Measurements from ENCODE around the gene ABHD17A.

The ABHD17A gene

GRCh38 chr19:1847348-1847683 is 38.0 kb downstream of the ABHD17A start:
- no peak for DNase-seq
- in situ Hi-C loops (cut with HindIII; ENCODE audit: low pct_ligation_motif_present, low pct_unique_long_range_greater_than_20kb, low sequenced_read_pairs): no loop called here

DNA sequence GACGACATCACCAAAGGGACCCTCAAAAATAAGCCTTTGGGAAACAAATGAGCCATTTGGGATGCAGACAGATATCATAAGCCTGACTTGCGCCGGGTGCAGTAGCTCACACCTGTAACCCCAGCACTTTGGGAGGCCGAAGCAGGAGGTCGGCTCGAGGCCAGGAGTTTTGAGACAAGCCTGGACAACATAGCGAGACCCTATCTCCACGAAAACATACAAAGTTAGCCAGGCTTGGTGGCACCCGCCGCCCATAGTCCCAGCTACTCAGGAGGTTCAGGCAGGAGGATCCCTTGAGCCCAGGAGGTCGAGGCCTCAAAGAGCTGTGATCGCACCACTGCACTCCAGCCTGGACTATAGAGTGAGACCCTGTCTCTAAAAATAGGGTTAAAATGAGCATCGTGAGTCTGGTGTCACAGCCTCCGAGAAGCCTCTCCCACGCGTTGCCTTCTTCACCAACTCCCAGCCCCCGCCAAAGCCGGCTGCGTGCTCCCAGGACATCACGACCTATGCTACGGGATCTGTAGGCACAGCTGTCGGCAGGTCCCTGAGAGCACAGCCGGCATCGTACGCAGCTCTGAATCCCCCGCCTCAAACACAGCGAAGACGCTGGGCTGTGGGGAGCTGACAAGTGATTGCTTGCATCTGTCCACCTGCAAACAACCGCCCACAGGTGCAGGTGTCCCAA is 38.6 kb downstream of the ABHD17A start:
- no peak for DNase-seq
- in situ Hi-C loops (cut with HindIII; ENCODE audit: low pct_ligation_motif_present, low pct_unique_long_range_greater_than_20kb, low sequenced_read_pairs): no loop called here

GRCh38 chr19:1845642-1846041 is 39.7 kb downstream of the ABHD17A start:
- no peak for DNase-seq

GRCh38 chr19:1845125-1845515 is 40.2 kb downstream of the ABHD17A start:
- in situ Hi-C loops (cut with HindIII; ENCODE audit: low pct_ligation_motif_present, low pct_unique_long_range_greater_than_20kb, low sequenced_read_pairs): no loop called here
- no peak for DNase-seq

More at GRCh38 chr19:1845642-1846041, 39.7 kb downstream of the ABHD17A start:
- in situ Hi-C loops (cut with HindIII; ENCODE audit: low pct_ligation_motif_present, low pct_unique_long_range_greater_than_20kb, low sequenced_read_pairs): no loop called here

DNA sequence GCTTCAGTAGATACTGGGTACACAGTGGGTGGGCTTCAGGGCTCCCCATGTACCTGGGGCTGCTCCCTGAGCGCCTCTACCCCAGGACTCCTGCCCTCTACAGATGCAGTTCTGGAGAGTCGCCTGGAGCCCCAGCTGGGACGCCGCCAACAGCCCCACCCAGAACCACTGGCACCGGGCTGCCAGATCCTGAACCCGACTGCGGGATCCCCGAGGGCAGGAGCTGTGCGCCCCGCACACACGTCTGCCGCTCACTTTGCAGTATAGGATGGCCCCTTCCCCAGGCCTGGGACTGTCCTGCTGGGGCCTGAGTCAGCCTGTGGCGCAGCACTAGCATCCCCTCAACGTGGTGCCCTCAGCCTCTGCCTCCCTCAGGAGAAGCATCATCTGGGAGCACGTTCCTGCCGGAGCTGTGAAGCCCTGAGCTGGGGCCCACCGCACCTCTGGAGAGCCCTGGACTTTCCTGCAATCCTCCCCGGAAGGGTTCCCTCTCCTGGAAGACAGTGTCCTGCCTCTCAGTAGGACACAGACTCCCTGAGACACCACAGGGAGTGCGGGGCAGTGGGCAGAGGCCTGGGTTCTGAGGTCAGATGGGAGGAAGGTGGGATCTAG is 40.7 kb downstream of the ABHD17A start:
- no peak for DNase-seq
- in situ Hi-C loops (cut with HindIII; ENCODE audit: low pct_ligation_motif_present, low pct_unique_long_range_greater_than_20kb, low sequenced_read_pairs): no loop called here

DNA sequence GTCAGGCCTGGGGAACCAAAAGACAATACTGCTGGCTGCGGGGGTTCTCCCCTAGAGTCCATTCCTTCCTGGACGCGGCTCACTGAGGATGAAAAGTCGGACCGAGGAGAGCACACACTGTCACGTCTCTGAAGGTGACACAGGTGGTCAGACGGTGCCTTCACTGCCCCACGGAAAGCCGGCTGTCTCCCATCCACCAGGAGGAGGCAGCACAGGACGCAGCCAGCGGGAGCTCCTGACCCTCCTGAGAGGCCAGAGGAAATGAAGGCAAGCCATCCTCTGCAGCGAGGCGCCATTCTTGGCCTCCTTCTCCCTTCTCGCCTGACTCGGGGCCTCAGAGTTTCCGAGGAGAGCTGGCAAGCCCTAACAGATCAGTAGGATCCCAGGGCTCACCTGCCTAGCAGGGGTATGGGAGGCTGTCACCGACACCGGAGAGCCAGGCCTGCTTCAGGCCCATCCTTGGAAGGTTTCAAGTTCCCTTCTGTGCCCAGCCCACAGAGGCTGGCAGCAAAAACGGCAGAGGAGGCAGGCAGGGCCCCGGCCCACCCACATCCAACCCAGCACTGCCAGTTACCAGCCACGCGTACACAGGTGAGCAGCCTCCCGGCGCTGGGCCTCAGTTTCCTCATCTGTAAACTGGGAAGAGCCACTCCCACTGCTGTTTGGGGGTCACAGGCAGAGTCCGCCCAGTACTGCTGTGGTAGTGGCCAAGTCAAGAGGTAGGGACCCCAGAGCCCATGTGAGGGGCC is 41.5 kb downstream of the ABHD17A start:
- in situ Hi-C loops (cut with HindIII; ENCODE audit: low pct_ligation_motif_present, low pct_unique_long_range_greater_than_20kb, low sequenced_read_pairs): no loop called here
- DNase-seq: no peak

DNA sequence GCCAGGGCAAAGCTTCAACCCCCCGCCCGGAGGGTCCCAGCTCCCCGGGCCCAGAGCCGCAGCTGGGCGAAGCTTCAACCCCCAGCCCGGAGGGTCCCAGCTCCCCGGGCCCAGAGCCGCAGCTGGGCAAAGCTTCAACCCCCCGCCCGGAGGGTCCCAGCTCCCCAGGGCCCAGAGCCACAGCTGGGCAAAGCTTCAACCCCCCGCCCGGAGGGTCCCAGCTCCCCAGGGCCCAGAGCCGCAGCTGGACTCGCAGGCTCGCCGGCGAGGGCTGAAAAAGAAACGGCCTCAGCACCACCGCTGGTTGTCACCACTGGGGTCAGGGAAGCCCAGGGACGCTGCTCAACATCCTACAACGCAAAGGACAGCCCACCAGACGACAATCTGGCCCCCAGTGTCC is 42.2 kb downstream of the ABHD17A start:
- DNase-seq: no peak
- in situ Hi-C loops (cut with HindIII; ENCODE audit: low pct_ligation_motif_present, low pct_unique_long_range_greater_than_20kb, low sequenced_read_pairs): no loop called here

DNA sequence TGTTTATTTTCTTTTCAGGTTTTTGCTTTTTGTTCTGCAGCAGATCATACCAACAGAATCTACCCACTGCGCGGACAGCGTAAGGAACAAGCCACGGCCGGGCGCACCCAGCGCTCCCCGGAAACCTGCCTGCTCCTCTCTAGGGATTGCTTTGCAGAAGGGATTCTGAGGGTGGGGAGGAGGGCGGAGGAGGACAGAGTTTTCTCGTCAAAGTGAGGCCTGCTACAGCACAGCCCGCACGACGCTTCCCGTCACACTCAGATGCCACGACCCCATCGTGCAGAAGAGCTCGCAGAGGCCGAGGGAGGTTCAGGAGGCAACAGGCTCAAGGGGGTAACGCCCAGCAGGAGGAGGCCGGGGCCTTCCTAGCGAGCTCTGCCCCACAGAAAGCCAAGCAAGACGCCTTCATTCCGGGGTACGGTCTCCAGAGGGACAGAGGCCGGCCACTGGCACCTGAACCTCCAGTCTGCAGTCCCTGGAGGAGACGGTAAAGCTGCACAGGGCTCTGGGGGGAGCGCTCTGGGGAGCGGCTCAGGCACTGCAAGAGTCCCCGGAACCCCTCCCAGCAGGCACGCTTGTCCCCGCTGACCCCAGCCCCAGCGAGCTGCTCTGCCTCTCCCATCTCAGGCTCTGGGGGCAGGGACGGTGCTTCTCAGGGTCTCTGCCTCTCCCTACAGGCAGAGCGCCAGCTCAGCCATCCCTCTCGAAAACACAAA is 43.9 kb downstream of the ABHD17A start:
- in situ Hi-C loops (cut with HindIII; ENCODE audit: low pct_ligation_motif_present, low pct_unique_long_range_greater_than_20kb, low sequenced_read_pairs): no loop called here
- no peak for DNase-seq

GRCh38 chr19:1840541-1841115 is 44.7 kb downstream of the ABHD17A start:
- DNase-seq: no peak
- in situ Hi-C loops (cut with HindIII; ENCODE audit: low pct_ligation_motif_present, low pct_unique_long_range_greater_than_20kb, low sequenced_read_pairs): no loop called here

DNA sequence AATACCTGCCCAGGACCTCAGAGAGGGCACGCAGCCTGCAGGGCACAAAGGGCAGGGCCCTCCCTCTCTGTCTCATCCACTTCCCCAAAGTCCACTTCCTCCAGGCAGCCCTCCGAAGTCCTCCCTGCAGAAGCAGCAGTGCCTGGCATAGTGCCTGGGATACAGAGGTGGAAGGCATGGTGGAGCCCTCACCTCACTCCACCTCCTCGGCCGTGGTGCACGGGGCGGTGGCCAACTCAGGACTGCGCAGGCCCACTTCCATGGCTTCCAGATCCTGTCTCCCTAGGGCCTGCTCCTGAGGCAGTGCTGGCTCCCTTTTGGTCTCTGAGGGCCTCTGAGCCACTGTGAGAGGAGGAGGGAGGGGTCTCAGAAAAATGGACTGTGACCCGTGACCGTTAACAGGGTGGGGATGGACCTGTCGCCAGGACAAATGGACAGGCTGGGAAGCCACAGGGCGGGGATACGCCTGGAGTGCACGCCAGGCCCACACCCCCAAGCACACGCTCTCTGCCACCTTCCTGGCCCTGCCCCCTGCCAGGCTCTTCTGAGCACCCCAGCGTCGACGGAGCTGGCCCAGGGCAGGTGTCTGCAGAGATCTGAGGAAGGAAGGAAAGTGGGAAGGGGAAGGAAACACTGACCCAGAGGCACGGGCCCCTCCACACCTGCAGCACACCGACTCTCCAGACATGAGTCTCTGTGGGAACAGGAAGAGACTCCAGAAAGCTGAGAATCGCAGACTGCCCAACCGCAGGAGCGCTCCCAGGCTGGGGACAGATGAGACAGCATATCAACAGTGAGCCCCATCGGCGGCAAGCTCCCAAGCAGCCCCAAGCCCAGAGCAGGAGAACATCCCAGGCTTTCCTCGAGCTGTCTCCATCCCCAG is 45.4 kb downstream of the ABHD17A start:
- in situ Hi-C loops (cut with HindIII; ENCODE audit: low pct_ligation_motif_present, low pct_unique_long_range_greater_than_20kb, low sequenced_read_pairs): no loop called here
- DNase-seq: no peak

DNA sequence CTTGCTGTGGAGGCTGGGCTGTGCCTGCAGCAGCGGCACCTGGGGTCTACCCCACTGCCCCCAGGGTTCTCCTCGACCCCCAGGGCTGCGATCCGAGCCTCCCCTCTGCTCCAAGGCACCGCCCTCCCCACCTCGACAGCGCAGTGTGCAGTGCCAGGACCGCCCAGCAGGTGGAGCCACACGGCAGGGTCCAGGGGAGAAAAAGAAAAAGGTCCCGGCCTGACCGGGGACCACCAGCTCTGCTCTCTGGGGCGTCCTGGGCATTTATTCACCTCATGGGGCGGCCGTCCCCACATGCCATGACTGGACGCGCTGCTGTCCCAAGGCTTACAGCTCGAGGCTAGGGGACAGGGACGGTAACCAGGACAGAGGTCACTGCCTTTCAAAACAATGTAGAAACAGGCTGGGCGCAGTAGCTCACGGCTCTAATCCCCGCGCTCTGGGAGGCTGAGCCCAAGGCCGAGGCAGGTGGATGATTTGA is 47.6 kb downstream of the ABHD17A start:
- DNase-seq: peak; percentile 39
- in situ Hi-C loops (cut with HindIII; ENCODE audit: low pct_ligation_motif_present, low pct_unique_long_range_greater_than_20kb, low sequenced_read_pairs): no loop called here

DNA sequence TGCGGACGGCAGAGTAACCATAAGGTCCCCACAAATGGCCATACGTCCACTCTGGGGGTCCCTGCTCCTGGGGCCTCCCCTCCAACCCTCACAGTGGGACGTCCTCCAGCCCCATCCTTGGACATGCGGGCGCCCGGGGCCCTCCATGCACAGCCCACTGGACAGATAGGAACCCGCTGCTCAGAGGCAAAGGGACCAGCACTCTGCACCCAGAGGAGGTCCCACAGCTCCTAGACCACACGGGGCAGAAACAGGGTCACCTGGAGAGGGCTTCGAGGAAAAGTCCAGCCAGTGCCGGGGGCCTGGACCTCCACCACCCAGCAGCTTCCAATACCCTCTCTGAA is 48.1 kb downstream of the ABHD17A start:
- in situ Hi-C loops (cut with HindIII; ENCODE audit: low pct_ligation_motif_present, low pct_unique_long_range_greater_than_20kb, low sequenced_read_pairs): no loop called here

GRCh38 chr19:1836458-1837221 is 48.7 kb downstream of the ABHD17A start:
- DNase-seq: no peak

More for the DNA sequence above, 48.1 kb downstream of the ABHD17A start:
- DNase-seq: no peak

GRCh38 chr19:1833540-1833939 is 51.8 kb downstream of the ABHD17A start:
- no peak for DNase-seq
- in situ Hi-C loops (cut with HindIII; ENCODE audit: low pct_ligation_motif_present, low pct_unique_long_range_greater_than_20kb, low sequenced_read_pairs): no loop called here

More at GRCh38 chr19:1836458-1837221, 48.7 kb downstream of the ABHD17A start:
- in situ Hi-C loops (cut with HindIII; ENCODE audit: low pct_ligation_motif_present, low pct_unique_long_range_greater_than_20kb, low sequenced_read_pairs): no loop called here

- in situ Hi-C loops (cut with HindIII; ENCODE audit: low pct_ligation_motif_present, low pct_unique_long_range_greater_than_20kb, low sequenced_read_pairs): no loop called here
- no peak for DNase-seq
Observed at GRCh38 chr19:1832046-1832663, 53.1 kb downstream of the ABHD17A start.

GRCh38 chr19:1830978-1831377 is 54.3 kb downstream of the ABHD17A start:
- in situ Hi-C loops (cut with HindIII; ENCODE audit: low pct_ligation_motif_present, low pct_unique_long_range_greater_than_20kb, low sequenced_read_pairs): no loop called here
- no peak for DNase-seq

- DNase-seq: no peak
- in situ Hi-C loops (cut with HindIII; ENCODE audit: low pct_ligation_motif_present, low pct_unique_long_range_greater_than_20kb, low sequenced_read_pairs): no loop called here
Observed at GRCh38 chr19:1830568-1830967, 54.7 kb downstream of the ABHD17A start.

Measured in ACHN (cell line).